Limb (tissue), 2 donors: ENCODE measurements around the gene IL17RC.
"Not testable (repeated sequence)": the region's sequence is repeated elsewhere in the genome, so short reads cannot be mapped to it uniquely, and the experiment has no call there.

ENCODE experiments used
- DNase-seq, 2 donors: peaks; one replicate each; pipeline ENCODE4 v3.0.0-alpha.2; 2016; ENCODE audit errors: extremely low spot score in 2 of 2

Gene IL17RC

DNA sequence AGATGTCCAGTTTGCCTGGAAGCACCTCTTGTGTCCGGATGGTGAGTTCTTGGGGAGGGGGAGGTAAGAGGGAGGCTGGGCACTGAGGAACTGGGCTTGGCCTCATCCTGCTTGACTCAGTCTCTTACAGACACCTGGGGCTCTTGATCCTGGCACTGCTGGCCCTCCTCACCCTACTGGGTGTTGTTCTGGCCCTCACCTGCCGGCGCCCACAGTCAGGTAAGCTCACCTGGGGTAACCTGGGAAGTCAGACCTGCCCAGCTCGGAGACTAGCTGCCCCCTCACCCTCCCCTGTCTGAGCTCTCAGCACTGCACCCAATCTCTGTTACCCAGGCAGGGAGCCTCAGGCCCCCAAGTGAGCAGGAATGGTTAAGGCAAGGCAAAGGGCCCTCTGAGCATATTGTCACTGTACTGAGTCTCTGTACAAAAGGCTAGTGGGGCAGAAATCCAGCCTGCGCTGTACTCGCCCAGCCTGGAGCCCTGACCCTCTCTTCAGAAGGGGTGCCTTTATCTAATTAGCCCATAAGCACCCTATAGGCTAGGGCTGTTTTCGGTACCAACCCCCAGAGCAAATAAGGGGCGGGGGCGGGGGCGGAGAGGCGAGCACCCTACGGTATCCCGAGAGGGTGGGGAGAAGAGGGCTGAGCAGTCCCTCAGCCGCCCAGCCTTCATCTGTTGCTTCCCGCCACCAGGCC, 2.2 kb upstream of the IL17RC start:
- no peak for DNase-seq

DNA sequence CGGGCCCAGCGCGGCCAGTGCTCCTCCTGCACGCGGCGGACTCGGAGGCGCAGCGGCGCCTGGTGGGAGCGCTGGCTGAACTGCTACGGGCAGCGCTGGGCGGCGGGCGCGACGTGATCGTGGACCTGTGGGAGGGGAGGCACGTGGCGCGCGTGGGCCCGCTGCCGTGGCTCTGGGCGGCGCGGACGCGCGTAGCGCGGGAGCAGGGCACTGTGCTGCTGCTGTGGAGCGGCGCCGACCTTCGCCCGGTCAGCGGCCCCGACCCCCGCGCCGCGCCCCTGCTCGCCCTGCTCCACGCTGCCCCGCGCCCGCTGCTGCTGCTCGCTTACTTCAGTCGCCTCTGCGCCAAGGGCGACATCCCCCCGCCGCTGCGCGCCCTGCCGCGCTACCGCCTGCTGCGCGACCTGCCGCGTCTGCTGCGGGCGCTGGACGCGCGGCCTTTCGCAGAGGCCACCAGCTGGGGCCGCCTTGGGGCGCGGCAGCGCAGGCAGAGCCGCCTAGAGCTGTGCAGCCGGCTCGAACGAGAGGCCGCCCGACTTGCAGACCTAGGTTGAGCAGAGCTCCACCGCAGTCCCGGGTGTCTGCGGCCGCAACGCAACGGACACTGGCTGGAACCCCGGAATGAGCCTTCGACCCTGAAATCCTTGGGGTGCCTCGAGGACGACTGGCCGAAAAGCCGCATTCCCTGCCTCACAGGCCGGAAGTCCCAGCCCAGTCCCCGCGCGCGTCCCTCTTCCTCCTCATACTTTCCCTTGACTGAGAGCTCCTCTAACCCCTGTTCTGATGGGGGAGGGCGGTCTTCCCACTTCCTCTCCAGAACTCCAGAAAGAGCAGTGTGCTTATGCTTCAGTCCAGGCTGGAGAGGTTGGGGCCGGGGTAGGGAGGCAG, 1.4 kb upstream of the IL17RC start:
- DNase-seq = peak; percentile 76 to 81

DNA sequence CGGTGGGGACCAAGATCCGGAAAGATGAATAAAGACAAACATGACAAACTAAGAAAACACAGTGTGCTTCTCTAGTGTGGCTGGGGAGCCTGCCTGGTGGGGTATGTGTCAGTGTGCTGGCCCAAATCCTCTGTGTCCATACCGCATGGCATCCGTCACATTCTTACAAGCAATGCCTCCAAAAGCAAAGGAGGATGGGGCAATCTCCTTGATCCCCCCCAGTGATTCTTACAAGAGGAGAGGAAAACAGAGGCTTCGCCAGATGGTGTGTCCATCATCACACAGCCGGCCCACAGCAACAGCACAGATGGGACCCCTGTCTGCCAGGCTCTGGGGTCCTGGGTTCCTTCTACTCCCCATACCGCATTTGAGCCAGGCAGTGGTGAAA, 558 bp upstream of the IL17RC start:
- no peak for DNase-seq

DNA sequence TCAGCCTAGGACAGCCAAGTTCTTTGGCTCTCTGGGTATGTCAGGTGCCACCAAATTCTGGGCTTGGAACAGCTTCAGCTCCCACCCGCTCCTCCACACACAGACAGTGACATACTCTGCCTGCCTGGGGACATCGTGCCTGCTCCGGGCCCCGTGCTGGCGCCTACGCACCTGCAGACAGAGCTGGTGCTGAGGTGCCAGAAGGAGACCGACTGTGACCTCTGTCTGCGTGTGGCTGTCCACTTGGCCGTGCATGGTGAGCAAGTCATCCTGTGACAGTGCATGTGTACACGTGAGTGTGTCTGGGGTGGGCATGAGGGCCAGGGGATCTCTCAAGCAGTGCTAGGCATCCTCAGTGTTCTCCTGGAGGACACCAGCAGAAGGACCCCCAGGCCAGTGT, 922 bp downstream of the IL17RC start:
- no peak for DNase-seq

DNA sequence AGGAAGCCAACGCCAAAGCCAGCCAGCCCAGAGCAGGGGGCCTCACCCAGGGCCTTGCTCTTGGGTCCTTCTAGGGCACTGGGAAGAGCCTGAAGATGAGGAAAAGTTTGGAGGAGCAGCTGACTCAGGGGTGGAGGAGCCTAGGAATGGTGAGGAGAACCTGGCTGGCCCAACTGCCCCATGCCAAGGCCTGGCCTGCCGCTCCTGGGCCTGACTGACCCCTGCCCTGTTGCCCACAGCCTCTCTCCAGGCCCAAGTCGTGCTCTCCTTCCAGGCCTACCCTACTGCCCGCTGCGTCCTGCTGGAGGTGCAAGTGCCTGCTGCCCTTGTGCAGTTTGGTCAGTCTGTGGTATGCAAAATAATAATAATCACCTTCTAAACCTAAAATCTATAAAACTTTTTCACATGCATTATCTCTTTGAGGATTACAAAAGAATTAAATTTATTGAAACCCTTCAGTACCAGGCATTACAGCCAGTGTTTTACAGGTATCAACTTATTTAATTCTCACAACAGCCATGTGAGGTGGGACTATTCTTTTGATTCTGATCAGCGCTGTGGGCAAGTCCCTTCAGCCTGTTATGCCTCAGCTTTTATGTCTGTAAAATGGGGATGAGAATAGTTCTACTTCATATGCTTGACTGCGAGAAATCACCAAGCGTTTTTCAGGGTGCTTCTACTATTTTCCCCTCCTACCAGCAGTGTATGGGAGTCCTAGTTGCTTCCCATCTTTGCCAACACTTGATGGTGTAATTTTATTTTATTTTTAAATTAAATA, 1.6 kb downstream of the IL17RC start:
- DNase-seq = no peak

DNA sequence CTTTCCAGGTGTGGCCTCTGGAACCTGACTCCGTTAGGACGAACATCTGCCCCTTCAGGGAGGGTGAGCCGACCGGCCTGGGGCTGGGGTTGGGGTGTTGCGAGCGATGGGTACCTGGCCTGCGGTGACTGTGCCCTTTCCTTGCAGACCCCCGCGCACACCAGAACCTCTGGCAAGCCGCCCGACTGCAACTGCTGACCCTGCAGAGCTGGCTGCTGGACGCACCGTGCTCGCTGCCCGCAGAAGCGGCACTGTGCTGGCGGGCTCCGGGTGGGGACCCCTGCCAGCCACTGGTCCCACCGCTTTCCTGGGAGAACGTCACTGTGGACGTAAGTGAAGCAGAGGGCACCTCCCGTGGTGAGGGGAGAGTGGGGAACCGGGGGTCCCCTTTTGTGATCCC, 11.3 kb downstream of the IL17RC start:
- no peak for DNase-seq

DNA sequence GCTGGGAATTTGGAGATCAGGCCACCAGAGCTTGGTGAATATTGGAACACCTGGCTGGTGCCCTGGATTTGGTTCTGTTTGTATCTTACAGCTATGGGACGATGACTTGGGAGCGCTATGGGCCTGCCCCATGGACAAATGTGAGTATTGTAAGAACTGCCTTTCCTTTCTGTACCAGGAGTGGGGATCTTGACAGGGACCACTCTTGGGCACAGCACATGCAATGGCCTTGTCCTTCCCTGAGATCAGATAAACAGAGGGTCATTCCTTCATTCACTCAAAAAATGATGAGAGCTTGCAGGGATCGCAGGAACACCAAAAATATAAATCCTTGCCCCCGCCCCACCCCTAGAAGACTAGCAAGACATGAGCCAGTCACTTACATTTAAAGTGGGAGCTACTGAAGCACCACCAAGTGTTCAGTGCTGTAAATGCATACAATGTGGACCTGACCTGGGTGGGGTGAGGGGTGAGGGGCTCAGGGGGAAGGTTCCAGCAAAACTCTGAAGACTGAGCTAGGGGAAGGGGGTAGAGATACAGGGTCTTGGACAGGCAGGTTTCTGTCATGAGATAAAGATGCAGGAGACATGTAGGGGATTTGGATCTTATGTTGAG, 14.0 kb downstream of the IL17RC start:
- no peak for DNase-seq

DNA sequence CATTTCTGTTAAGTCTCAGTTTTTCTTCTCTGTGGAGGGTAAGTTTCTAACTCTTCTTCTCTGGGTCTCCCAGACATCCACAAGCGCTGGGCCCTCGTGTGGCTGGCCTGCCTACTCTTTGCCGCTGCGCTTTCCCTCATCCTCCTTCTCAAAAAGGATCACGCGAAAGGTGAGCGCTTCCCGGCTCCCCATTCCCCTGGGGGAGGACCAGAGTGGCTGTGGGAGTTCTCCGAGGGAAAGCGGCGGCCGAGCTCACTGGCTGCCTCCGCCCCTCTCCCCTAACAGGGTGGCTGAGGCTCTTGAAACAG, 15.6 kb downstream of the IL17RC start:
- DNase-seq = no peak

DNA sequence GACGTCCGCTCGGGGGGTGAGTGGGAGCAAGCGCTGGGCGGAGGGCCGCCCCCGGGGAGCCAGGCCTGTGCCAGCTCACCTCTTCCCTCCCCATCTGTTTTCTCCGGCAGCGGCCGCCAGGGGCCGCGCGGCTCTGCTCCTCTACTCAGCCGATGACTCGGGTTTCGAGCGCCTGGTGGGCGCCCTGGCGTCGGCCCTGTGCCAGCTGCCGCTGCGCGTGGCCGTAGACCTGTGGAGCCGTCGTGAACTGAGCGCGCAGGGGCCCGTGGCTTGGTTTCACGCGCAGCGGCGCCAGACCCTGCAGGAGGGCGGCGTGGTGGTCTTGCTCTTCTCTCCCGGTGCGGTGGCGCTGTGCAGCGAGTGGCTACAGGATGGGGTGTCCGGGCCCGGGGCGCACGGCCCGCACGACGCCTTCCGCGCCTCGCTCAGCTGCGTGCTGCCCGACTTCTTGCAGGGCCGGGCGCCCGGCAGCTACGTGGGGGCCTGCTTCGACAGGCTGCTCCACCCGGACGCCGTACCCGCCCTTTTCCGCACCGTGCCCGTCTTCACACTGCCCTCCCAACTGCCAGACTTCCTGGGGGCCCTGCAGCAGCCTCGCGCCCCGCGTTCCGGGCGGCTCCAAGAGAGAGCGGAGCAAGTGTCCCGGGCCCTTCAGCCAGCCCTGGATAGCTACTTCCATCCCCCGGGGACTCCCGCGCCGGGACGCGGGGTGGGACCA, 16.1 kb downstream of the IL17RC start:
- peak; percentile 83 to 85 for DNase-seq

DNA sequence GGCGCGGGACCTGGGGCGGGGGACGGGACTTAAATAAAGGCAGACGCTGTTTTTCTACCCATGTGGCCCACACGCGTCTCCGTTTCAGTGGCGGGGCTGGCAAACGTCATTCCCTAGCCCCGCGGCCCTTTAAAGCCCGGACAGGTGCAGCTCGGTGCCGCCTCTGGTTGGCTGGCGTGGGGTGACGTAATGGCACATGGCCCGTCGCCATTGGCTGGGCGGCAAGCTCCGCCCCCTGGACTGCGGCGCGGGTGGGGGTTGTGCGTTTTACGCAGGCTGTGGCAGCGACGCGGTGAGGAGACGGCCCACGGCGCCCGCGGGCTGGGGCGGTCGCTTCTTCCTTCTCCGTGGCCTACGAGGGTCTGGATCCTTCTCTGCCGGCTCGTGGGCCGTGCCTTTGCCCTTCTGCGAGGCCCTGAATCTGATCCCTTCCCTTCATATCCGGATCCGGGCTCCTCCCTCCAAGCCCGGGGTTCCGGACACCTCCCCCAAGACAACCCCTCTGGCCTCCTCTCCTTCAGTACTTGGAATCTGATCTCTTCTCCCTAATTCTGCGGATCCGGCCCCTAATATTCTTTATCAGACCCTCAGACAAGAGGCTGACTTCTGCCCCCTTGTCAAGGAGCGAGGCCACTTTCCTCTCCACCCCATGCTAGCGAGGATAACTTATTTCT, 16.8 kb downstream of the IL17RC start, which contains the start of gene CRELD1:
Gene CRELD1 (plus strand): TSS at position 274 of the 674 bp plus-strand sequence. CDS start 605 bp downstream, outside the sequence.
- peak; percentile 95 to 98 for DNase-seq

DNA sequence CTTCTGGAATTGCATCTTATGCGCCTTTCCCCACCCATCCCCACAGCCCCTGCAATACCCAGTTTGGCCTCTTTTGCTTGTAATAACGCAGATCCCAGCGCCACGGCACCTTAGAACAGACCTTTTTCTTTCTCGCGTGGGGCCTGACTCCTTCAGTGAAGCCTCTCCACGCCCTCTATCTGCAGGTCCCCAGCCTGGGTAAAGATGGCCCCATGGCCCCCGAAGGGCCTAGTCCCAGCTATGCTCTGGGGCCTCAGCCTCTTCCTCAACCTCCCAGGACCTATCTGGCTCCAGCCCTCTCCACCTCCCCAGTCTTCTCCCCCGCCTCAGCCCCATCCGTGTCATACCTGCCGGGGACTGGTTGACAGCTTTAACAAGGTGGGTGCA, 17.3 kb downstream of the IL17RC start:
- DNase-seq = no peak

DNA sequence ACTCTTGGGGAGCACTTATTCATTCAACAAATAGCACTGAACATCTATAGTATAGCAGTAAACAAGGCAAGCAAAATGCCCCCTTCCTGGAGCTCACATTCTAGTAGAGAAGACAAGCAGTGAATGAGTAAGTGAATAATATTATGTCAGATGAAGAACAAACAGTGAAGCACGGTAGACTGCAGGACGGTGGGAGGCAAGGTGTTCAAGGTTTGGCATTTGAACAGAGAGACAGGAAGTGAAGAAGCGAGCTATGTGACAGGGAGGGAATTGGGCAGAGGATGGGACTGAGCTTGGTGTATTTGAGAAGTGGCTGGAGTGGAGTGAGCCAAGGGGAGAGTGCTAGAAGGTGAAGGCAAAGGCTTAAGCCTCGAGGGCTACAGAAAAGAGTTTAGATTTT, 18.1 kb downstream of the IL17RC start:
- DNase-seq = no peak

DNA sequence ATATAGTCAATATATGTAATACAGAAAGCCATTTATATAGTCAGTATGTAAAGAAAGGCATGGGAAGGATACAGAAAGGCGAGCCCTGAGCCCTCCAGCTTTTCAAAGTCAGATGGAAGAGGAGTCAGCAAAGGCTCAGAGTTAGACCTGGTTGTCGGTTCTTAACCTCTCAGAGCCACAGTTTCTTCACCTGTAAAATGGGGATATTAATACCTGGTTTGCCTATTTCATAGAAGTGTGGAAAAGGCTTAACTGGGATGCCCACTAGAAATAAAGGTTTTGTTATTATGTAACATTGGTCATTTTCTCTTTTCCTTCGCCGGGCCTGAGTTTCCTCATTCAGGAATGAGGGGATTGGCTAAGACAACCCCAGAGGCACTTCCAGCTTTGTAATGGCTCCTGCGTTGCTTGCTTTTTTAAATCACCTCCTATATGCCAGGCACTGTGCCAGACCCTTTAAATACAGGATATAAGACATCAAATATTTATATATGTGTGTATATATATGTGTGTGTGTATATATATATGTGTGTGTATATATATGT, 19.1 kb downstream of the IL17RC start:
- DNase-seq = no peak

DNA sequence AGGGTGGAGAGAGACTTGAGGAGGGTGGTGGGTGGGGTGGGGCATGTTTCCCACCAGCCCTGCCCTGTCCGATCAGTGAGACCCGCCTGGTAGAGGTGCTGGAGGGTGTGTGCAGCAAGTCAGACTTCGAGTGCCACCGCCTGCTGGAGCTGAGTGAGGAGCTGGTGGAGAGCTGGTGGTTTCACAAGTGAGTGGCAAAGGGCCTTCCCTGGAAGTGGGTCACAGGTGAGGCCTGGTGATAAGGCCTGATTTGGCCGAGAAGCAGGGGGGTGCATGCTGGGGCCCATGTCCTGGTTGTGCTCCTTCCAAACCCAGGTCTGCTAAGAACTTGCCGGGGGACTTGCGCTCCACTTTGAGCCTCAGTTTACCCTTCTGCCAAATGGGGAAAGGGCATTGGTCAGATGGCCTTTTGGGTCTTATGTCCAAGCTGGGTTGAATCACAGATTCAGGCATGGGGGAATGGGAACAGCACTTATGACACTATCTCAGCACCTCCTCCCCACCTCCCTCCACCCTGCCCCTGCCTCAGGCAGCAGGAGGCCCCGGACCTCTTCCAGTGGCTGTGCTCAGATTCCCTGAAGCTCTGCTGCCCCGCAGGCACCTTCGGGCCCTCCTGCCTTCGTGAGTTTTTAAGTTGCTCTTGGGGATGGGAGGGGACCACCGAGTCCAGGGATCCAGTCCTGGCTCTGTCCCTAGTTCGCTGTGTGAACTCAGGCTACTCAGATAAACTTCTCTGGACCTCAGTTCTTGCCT, 20.8 kb downstream of the IL17RC start:
- DNase-seq = no peak

DNA sequence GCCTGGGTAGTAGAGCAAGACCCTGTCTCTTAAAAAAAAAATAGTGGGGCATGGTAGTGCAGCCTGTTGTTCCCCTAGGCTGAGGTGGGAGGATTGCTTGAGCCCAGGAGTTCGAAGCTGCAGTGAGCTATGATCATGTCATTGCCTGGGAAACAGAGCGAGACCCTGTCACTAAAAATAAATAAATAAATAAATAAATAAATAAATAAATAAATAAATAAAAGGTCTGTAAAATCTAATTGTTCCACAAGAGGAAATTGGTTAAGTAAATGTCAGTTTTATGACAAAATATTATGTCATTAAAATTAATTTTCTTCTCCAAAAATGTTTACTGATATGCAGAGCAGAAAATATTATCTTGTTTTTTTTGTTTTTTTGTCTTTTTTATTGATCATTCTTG, 22.1 kb downstream of the IL17RC start:
- DNase-seq = no peak

DNA sequence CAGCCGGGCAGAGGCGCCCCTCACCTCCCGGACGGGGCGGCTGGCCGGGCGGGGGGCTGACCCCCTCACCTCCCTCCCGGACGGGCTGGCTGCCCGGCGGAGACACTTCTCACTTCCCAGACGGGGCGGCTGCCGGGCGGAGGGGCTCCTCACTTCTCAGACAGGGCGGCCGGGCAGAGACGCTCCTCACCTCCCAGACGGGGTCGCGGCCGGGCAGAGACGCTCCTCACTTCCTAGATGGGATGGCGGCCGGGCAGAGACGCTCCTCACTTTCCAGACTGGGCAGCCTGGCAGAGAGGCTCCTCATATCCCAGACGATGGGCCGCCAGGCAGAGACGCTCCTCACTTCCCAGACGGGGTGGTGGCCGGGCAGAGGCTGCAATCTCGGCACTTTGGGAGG, 23.0 kb downstream of the IL17RC start:
- not testable (repeated sequence) for DNase-seq

DNA sequence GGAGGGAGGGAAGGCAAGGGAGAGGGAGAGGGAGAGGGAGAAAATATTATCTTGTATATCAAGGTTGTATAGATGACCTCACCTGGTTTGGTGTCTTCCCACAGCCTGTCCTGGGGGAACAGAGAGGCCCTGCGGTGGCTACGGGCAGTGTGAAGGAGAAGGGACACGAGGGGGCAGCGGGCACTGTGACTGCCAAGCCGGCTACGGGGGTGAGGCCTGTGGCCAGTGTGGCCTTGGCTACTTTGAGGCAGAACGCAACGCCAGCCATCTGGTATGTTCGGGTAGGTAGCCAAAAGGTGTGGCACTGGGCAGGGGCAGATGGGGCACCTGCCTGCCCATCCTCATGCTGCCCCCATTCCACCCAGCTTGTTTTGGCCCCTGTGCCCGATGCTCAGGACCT, 23.8 kb downstream of the IL17RC start:
- no peak for DNase-seq

DNA sequence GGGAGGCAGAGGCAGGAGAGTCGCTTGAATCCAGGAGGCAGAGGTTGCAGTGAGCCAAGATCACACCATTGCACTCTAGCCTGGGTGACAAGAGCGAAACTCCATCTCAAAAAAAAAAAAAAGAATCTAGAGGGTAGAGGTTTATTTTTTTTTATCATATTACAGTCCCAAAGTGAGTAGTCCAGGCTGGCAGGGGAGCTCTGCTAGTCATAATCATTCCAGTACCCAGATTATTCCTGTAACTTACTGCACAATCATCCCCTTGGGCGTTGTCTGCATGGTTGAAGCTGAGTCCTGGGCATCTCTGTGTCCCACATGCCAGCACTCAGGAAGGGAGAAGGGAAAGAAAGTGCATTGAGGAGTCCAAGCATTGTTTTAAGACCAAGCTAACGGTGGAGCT, 25.3 kb downstream of the IL17RC start:
- no peak for DNase-seq

DNA sequence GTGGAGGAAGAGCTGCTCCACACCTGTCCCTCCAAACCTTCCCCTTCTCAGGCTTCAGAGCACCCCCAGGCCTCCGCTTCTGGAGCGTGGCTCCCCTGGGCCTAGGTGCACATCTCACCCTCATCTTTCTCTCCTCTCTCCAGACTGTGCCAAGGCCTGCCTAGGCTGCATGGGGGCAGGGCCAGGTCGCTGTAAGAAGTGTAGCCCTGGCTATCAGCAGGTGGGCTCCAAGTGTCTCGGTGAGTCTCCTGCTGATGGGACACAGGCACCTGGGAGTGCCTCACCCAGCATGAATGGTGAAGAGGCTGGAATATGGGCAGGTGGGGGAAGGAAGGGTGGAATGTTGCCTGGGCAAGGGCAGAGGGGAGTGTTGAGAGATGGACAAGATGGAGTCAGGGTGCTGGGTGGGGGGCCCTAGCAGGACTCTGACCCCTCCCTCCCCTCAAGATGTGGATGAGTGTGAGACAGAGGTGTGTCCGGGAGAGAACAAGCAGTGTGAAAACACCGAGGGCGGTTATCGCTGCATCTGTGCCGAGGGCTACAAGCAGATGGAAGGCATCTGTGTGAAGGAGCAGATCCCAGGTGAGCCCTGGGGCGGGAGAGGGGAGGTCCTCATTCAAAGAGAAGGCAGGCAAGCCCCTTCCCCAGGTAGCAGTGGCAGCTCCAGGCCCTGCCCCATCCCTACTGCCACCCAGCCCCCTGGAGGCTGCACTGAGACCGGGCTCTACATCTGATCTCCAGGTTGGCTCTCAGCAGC, 26.2 kb downstream of the IL17RC start:
- no peak for DNase-seq
